Activated CD4-positive, CD25-positive, alpha-beta regulatory T cell treated with anti-CD3 and anti-CD28 coated beads, Interleukin-2, amount 50 U/mL, for 72 hours (primary cell): ENCODE data around the gene ELP1.
"Not testable (repeated sequence)": the region's sequence is repeated elsewhere in the genome, so short reads cannot be mapped to it uniquely, and the experiment has no call there.

Source experiments
- DNase-seq: peaks from one replicate; pipeline ENCODE4 v3.0.0; 2021

Gene ELP1

GRCh38 chr9:108921200-108921599 lies 12.7 kb downstream of the ELP1 start:
- no peak for DNase-seq

GRCh38 chr9:108920401-108920800 lies 13.5 kb downstream of the ELP1 start:
- DNase-seq = not testable (repeated sequence)

GRCh38 chr9:108919517-108919916 lies 14.4 kb downstream of the ELP1 start:
- DNase-seq = no peak

GRCh38 chr9:108913391-108913790 lies 20.5 kb downstream of the ELP1 start:
- DNase-seq = no peak

- DNase-seq = no peak
These were observed 22.1 kb downstream of the ELP1 start for GRCh38 chr9:108911820-108912219.

GRCh38 chr9:108910914-108911313 lies 23.0 kb downstream of the ELP1 start:
- no peak for DNase-seq

- DNase-seq = no peak
These were observed 23.5 kb downstream of the ELP1 start for GRCh38 chr9:108910402-108910801.

- DNase-seq = no peak
These were observed 28.4 kb downstream of the ELP1 start for GRCh38 chr9:108905494-108905893.

GRCh38 chr9:108904161-108904560 lies 29.8 kb downstream of the ELP1 start:
- no peak for DNase-seq

GRCh38 chr9:108903420-108904103 lies 30.4 kb downstream of the ELP1 start:
- no peak for DNase-seq

- no peak for DNase-seq
These were observed 33.7 kb downstream of the ELP1 start for GRCh38 chr9:108900176-108900575.

- not testable (repeated sequence) for DNase-seq
These were observed 34.8 kb downstream of the ELP1 start for GRCh38 chr9:108899023-108899695.

- no peak for DNase-seq
These were observed 36.4 kb downstream of the ELP1 start for GRCh38 chr9:108897324-108898096.

GRCh38 chr9:108894225-108894997 lies 39.5 kb downstream of the ELP1 start:
- DNase-seq = no peak

GRCh38 chr9:108889649-108890067 lies 44.3 kb downstream of the ELP1 start:
- no peak for DNase-seq

- not testable (repeated sequence) for DNase-seq
These were observed 47.2 kb downstream of the ELP1 start for GRCh38 chr9:108886594-108887271.

- no peak for DNase-seq
These were observed 48.1 kb downstream of the ELP1 start for GRCh38 chr9:108885643-108886348.

GRCh38 chr9:108884701-108885100 lies 49.2 kb downstream of the ELP1 start:
- DNase-seq = no peak

- DNase-seq = no peak
These were observed 50.8 kb downstream of the ELP1 start for GRCh38 chr9:108883085-108883484.

- DNase-seq = no peak
These were observed 51.7 kb downstream of the ELP1 start for GRCh38 chr9:108882052-108882888.
